Mesothelial cell of epicardium (in vitro differentiated cells): ENCODE measurements around the gene NOTCH2. TPM values are rescaled to one million over a fixed set of nuclear protein-coding genes. Genes with fewer than 3 reads are reported as not detected.

ENCODE experiments used
- DNase-seq, 2 experiments: peaks; one replicate each; pipeline ENCODE4 v3.0.0; 2021; ENCODE audit warnings: low spot score in 2 of 2; ENCODE audit not compliant: unreplicated experiment in 2 of 2
- H3K27ac Mint-ChIP-seq: 2 replicates; pipeline ENCODE4 v1.8.0; 2021; ENCODE audit warnings: mixed read lengths
- H3K27me3 Mint-ChIP-seq: 2 replicates; pipeline ENCODE4 v1.8.0; 2021; ENCODE audit warnings: low read depth, mixed read lengths
- H3K36me3 Mint-ChIP-seq: 2 replicates; pipeline ENCODE4 v1.8.0; 2021; ENCODE audit warnings: mixed read lengths
- H3K4me1 Mint-ChIP-seq: 2 replicates; pipeline ENCODE4 v1.8.0; 2021; ENCODE audit warnings: mixed read lengths
- H3K4me3 Mint-ChIP-seq: 2 replicates; pipeline ENCODE4 v1.8.0; 2021; ENCODE audit warnings: mild to moderate bottlenecking, moderate library complexity, mixed read lengths
- H3K9me3 Mint-ChIP-seq: 2 replicates; pipeline ENCODE4 v1.8.0; 2021; ENCODE audit warnings: mixed read lengths
- CTCF ChIP-seq: fragments of 200-600 bp; sonication (generic); IDR thresholded peaks from one replicate; pipeline ENCODE4 v1.5.0; 2021; ENCODE audit warnings: antibody characterized with exemption; ENCODE audit not compliant: unreplicated experiment
- total RNA-seq: library from RNA; stranded (reverse); gene quantifications from 3 replicates; pipeline ENCODE4 v1.2.1, GENCODE V29; 2021

NOTCH2 gene
- total RNA-seq, 1 donor from 2014 or later, result 292 TPM

GRCh38 chr1:119888476-119888875, 181.0 kb downstream of the NOTCH2 start:
- TF ChIP-seq CTCF, result no peak
- Mint-ChIP-seq H3K4me3 (no peak overlapping the region), H3K27me3 (peaks cover 16% of the 10 kb centered on the region), H3K9me3 (peaks cover 34% of the 10 kb centered on the region), H3K36me3 (peaks cover 20% of the 10 kb centered on the region), H3K4me1 (no peaks in the 10 kb centered on the region), H3K27ac (no peak overlapping the region)
- DNase-seq, result no peak

GRCh38 chr1:119887427-119887826, 182.0 kb downstream of the NOTCH2 start:
- H3K27me3 Mint-ChIP-seq, result peaks cover 16% of the 10 kb centered on the region
- peaks cover 20% of the 10 kb centered on the region for H3K36me3 Mint-ChIP-seq
- H3K27ac Mint-ChIP-seq, result no peak overlapping the region
- H3K4me3 Mint-ChIP-seq, result no peak overlapping the region
- TF ChIP-seq CTCF, result no peak
- peaks cover 34% of the 10 kb centered on the region for H3K9me3 Mint-ChIP-seq
- DNase-seq, result no peak
- no peaks in the 10 kb centered on the region for H3K4me1 Mint-ChIP-seq

- no peak overlapping the region for H3K4me3 Mint-ChIP-seq
- TF ChIP-seq CTCF, result peak; percentile 39
- no peak overlapping the region for H3K27ac Mint-ChIP-seq
- H3K36me3 Mint-ChIP-seq, result peaks cover 20% of the 10 kb centered on the region
- H3K27me3 Mint-ChIP-seq, result peaks cover 9% of the 10 kb centered on the region
- peaks cover 25% of the 10 kb centered on the region for H3K9me3 Mint-ChIP-seq
- H3K4me1 Mint-ChIP-seq, result no peaks in the 10 kb centered on the region
- DNase-seq, result no peak
Measured at GRCh38 chr1:119885903-119886783, 183.3 kb downstream of the NOTCH2 start.

- Mint-ChIP-seq H3K27ac (no peak overlapping the region), H3K9me3 (peaks cover 24% of the 10 kb centered on the region), H3K27me3 (peaks cover 8% of the 10 kb centered on the region), H3K4me1 (peaks cover 6% of the 10 kb centered on the region), H3K4me3 (no peak overlapping the region), H3K36me3 (peaks cover 18% of the 10 kb centered on the region)
- no peak for DNase-seq
- no peak for TF ChIP-seq CTCF
Measured at GRCh38 chr1:119884711-119885110, 184.8 kb downstream of the NOTCH2 start.

GRCh38 chr1:119883826-119884225, 185.6 kb downstream of the NOTCH2 start:
- Mint-ChIP-seq H3K27me3 (peaks cover 8% of the 10 kb centered on the region), H3K27ac (no peak overlapping the region), H3K4me1 (peaks cover 10% of the 10 kb centered on the region), H3K9me3 (peaks cover 15% of the 10 kb centered on the region), H3K36me3 (peaks cover 13% of the 10 kb centered on the region), H3K4me3 (no peak overlapping the region)
- no peak for TF ChIP-seq CTCF
- DNase-seq, result no peak
